Body of pancreas (tissue), 4 donors: ENCODE results near the gene P3H4.

Experiments
- CTCF ChIP-seq, 7 experiments: fragments of 450-650 bp in 4 of 7; fragments of 200-600 bp in 3 of 7; sonication (generic) in 3 of 7; IDR thresholded peaks; one replicate each; pipeline ENCODE4 v1.5.1; 2016 to 2019; ENCODE audit warnings: antibody characterized with exemption in 7 of 7
- POLR2A ChIP-seq, 3 donors: fragments of 450-650 bp; IDR thresholded peaks; one replicate each; pipeline ENCODE4 v1.6.1; 2016; ENCODE audit warnings: antibody characterized with exemption in 3 of 3, mild to moderate bottlenecking in 2 of 3

- TF ChIP-seq POLR2A (IDR thresholded peaks at IDR 0.05) (no peak), CTCF (IDR thresholded peaks at IDR 0.05) (no peak)
Observed at GRCh38 chr17:41860254-41860931, 48.6 kb upstream of the P3H4 start.
